IMR-90 (cell line): Measurements from ENCODE around the gene SLC25A21. TPM values are rescaled to one million over a fixed set of nuclear protein-coding genes. Genes with fewer than 3 reads are reported as not detected.

Source experiments
- ATAC-seq: fragments of 200-7000 bp; cut with Tn5 transposase; 2 replicates; pipeline ENCODE4 v1.9.1; 2020; ENCODE audit warnings: low read depth, mild to moderate bottlenecking, moderate library complexity
- BruUV-seq: library from RNA; stranded (reverse); fragments of 400-500 nt; replicated peaks from 2 replicates; lab custom pipeline; 2021; lab: Mats Ljungman, UMichigan
- CTCF ChIA-PET: fragments of 300-600 bp; formaldehyde crosslinking; extraction: SDS; loops from one replicate; lab custom pipeline; 2021; ENCODE audit warnings: antibody characterized with exemption; lab: Yijun Ruan, JAX
- POLR2A ChIA-PET: fragments of 300-600 bp; sonication (Branson Sonifier 250); formaldehyde crosslinking; loops from one replicate; lab custom pipeline; 2022; ENCODE audit warnings: antibody characterized with exemption; ENCODE audit not compliant: unreplicated experiment; lab: Charles Lee
- DNase-seq: peaks from one replicate; pipeline ENCODE4 v3.0.0; 2013
- H2AFZ ChIP-seq: replicated peaks from 2 replicates; pipeline ENCODE3; 2013; ENCODE audit warnings: low read length, mild to moderate bottlenecking; ENCODE audit not compliant: poor library complexity
- H2AK5ac ChIP-seq: 2 replicates; pipeline ENCODE4 v1.6.1; 2013; ENCODE audit warnings: low read depth, low read length, inconsistent platforms
- H2AK9ac ChIP-seq: replicated peaks from 2 replicates; pipeline ENCODE3; 2013; ENCODE audit warnings: mild to moderate bottlenecking, low read depth, low read length, moderate library complexity; ENCODE audit not compliant: poor library complexity
- H2BK120ac ChIP-seq: 2 replicates; pipeline ENCODE4 v1.6.1; 2013; ENCODE audit warnings: low read depth, low read length, inconsistent platforms
- H2BK15ac ChIP-seq: 3 replicates; pipeline ENCODE4 v1.6.1; 2013; ENCODE audit warnings: low read depth, low read length, inconsistent platforms
- H2BK20ac ChIP-seq: 2 replicates; pipeline ENCODE4 v1.6.1; 2013; ENCODE audit warnings: low read depth, mild to moderate bottlenecking, inconsistent platforms, low read length, moderate library complexity
- H2BK5ac ChIP-seq: 2 replicates; pipeline ENCODE4 v1.6.1; 2013; ENCODE audit warnings: mild to moderate bottlenecking, low read depth, low read length, inconsistent platforms; ENCODE audit not compliant: poor library complexity, severe bottlenecking
- H3K14ac ChIP-seq: replicated peaks from 2 replicates; pipeline ENCODE4 v1.6.1; 2013; ENCODE audit warnings: low read depth, low read length, inconsistent platforms
- H3K18ac ChIP-seq: 2 replicates; pipeline ENCODE4 v1.6.1; 2013; ENCODE audit warnings: low read depth, low read length, control low read depth
- H3K23ac ChIP-seq: 2 replicates; pipeline ENCODE4 v1.6.1; 2013; ENCODE audit warnings: low read depth, low read length, inconsistent platforms
- H3K27ac ChIP-seq: 2 replicates; pipeline ENCODE4 v1.5.1; 2013; ENCODE audit warnings: mild to moderate bottlenecking, control low read depth, low read length; ENCODE audit not compliant: insufficient read depth
- H3K27me3 ChIP-seq: 2 replicates; pipeline ENCODE4 v1.6.1; 2013; ENCODE audit warnings: low read length; ENCODE audit not compliant: control insufficient read depth, insufficient read depth
- H3K36me3 ChIP-seq: 2 replicates; pipeline ENCODE4 v1.6.1; 2013; ENCODE audit warnings: low read length, mixed read lengths; ENCODE audit not compliant: control insufficient read depth, insufficient read depth
- H3K4ac ChIP-seq: 2 replicates; pipeline ENCODE4 v1.6.1; 2013; ENCODE audit warnings: low read depth, low read length, inconsistent platforms
- H3K4me1 ChIP-seq: 2 replicates; pipeline ENCODE4 v1.6.1; 2013; ENCODE audit warnings: low read length, mixed read lengths; ENCODE audit not compliant: control insufficient read depth, insufficient read depth
- H3K4me2 ChIP-seq: 2 replicates; pipeline ENCODE4 v1.6.1; 2013; ENCODE audit warnings: low read depth, mild to moderate bottlenecking, control low read depth, low read length, moderate library complexity
- H3K4me3 ChIP-seq: 2 replicates; pipeline ENCODE4 v1.5.1; 2013; ENCODE audit warnings: low read depth, mild to moderate bottlenecking, control low read depth, low read length, moderate library complexity; ENCODE audit not compliant: insufficient read depth
- H3K56ac ChIP-seq: 2 replicates; pipeline ENCODE4 v1.6.1; 2013; ENCODE audit warnings: low read length, inconsistent platforms; ENCODE audit not compliant: insufficient read depth; ENCODE audit errors: extremely low read depth
- H3K79me1 ChIP-seq, 2 experiments: 2 replicates each; pipeline ENCODE4 v1.6.1; 2013; ENCODE audit warnings: low read length in 2 of 2, inconsistent platforms in 1 of 2, low read depth in 1 of 2
- H3K9ac ChIP-seq: 2 replicates; pipeline ENCODE4 v1.6.1; 2013; ENCODE audit warnings: low read depth, low read length, control low read depth
- H3K9me1 ChIP-seq: 2 replicates; pipeline ENCODE4 v1.6.1; 2013; ENCODE audit warnings: low read length, inconsistent platforms; ENCODE audit not compliant: insufficient read depth
- H3K9me3 ChIP-seq: 2 replicates; pipeline ENCODE4 v1.6.1; 2013; ENCODE audit warnings: low read length; ENCODE audit not compliant: control insufficient read depth, insufficient read depth
- H4K20me1 ChIP-seq: 2 replicates; pipeline ENCODE4 v1.6.1; 2013; ENCODE audit warnings: low read length, inconsistent platforms; ENCODE audit not compliant: insufficient read depth
- H4K5ac ChIP-seq: 2 replicates; pipeline ENCODE4 v1.6.1; 2013; ENCODE audit warnings: mild to moderate bottlenecking, low read depth, low read length, control low read depth
- H4K8ac ChIP-seq, 2 experiments: 2 replicates each; pipeline ENCODE4 v1.6.1; 2013; ENCODE audit warnings: low read depth in 2 of 2, low read length in 2 of 2, control low read depth in 1 of 2, inconsistent platforms in 1 of 2
- H4K91ac ChIP-seq: 2 replicates; pipeline ENCODE4 v1.6.1; 2013; ENCODE audit warnings: low read depth, low read length, inconsistent platforms; ENCODE audit not compliant: insufficient read depth
- ELK1 ChIP-seq: fragments of 150-350 bp; IDR thresholded peaks from 2 replicates; pipeline ENCODE4 v1.6.1; 2016; ENCODE audit warnings: low read depth, mild to moderate bottlenecking, low read length, moderate library complexity, borderline replicate concordance
- FOS ChIP-seq: fragments of 150-350 bp; IDR thresholded peaks from 2 replicates; pipeline ENCODE4 v1.6.1; 2016; ENCODE audit warnings: low read depth, low read length
- MAFK ChIP-seq: IDR thresholded peaks from 2 replicates; pipeline ENCODE4 v1.6.1; 2012; ENCODE audit warnings: low read depth, low read length, improper control_type of control experiment
- MAZ ChIP-seq: IDR thresholded peaks from 2 replicates; pipeline ENCODE4 v1.6.1; 2012; ENCODE audit warnings: low read depth, mild to moderate bottlenecking, low read length, improper control_type of control experiment, moderate library complexity, borderline replicate concordance
- MXI1 ChIP-seq: IDR thresholded peaks from 2 replicates; pipeline ENCODE4 v1.6.1; 2012; ENCODE audit warnings: low read depth, mild to moderate bottlenecking, low read length, moderate library complexity, borderline replicate concordance
- POLR2A ChIP-seq: IDR thresholded peaks from 2 replicates; pipeline ENCODE4 v1.6.1; 2012; ENCODE audit warnings: mild to moderate bottlenecking, low read depth, low read length
- SMC3 ChIP-seq: fragments of 150-350 bp; IDR thresholded peaks from 2 replicates; pipeline ENCODE4 v1.6.1; 2016; ENCODE audit warnings: low read depth, mild to moderate bottlenecking, antibody characterized with exemption, low read length, moderate library complexity
- WGBS, 2 experiments: methylation state at CpG; one replicate each; pipeline versions ENCODE4 v1.1.5 to v1.1.7; 2013; ENCODE audit warnings: missing lambda C conversion rate in 2 of 2; ENCODE audit not compliant: insufficient read length in 1 of 2; ENCODE audit errors: extremely low coverage in 2 of 2; 5-methylcytosine and 5-hydroxymethylcytosine counted together
- dilution Hi-C: fragments of 300-500 bp; cut with HindIII; formaldehyde crosslinking; loops from one replicate; pipeline ENCODE4 v1.14.3; 2018; ENCODE audit warnings: low sequenced_read_pairs; ENCODE audit not compliant: unreplicated experiment
- in situ Hi-C: fragments of 300-500 bp; cut with MboI; formaldehyde crosslinking; loops from 3 replicates; pipeline ENCODE4 v1.14.3; 2019; ENCODE audit warnings: low sequenced_read_pairs, inconsistent platforms, mixed read lengths
- intact Hi-C: fragments of 100-400 bp; cut with micrococcal nuclease; formaldehyde crosslinking; loops from 2 replicates; pipeline ENCODE4 v1.10.0; 2022
- polyA plus RNA-seq, 3 experiments: library from polyadenylated mRNA; depleted of rRNA; stranded (reverse); fragments of >200 nt; gene quantifications; 2 replicates each; pipeline ENCODE4 v1.2.3, GENCODE V29; 2012; ENCODE audit warnings: low replicate concordance in 1 of 3
- total RNA-seq: library from RNA; depleted of rRNA; stranded (reverse); fragments of >200 nt; gene quantifications from 2 replicates; pipeline ENCODE4 v1.2.3, GENCODE V29; 2012
- TF ChIP-seq, protein P1 (sequence below): fragments of 150-350 bp; IDR thresholded peaks from 2 replicates; pipeline ENCODE4 v1.6.1; 2017; ENCODE audit warnings: mild to moderate bottlenecking, antibody characterized with exemption, low read length, low read depth
- TF ChIP-seq, protein P2 (sequence below): conservative IDR thresholded peaks from 2 replicates; pipeline ENCODE4 v1.5.1; 2012; ENCODE audit warnings: mild to moderate bottlenecking, low read depth, low read length, improper control_type of control experiment

Gene SLC25A21
- total and polyA plus RNA-seq, 2 of the 4 experiments (the other 2 are of a cell fraction) = 0.62 to 0.90 TPM

DNA sequence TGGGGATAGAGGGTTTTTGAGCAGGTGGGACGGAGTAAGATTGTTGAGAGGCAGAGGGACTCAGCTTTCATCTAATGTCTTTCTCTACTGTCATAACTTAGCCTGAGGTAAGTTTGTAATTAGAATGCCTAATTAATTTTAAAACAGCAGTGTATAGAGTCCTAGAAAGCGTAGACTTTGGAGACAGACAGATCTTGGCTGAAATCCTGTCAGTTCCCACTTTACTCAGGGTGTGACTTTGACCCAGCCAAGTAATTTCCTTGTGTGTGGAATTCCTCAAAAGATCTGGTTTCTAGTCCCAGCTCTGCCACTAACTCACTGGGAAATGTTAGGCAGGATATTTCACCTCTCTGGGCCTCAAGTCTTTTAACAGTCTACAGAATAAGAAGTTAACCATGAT lies 74.3 kb downstream of the SLC25A21 start:
- no peak overlapping the region for H2BK120ac ChIP-seq

More for the DNA sequence above, 74.3 kb downstream of the SLC25A21 start:
- intact Hi-C loops = no loop called here
- Histone ChIP-seq H4K91ac (no peak overlapping the region), H2BK20ac (no peak overlapping the region), H3K56ac (no peak overlapping the region), H3K79me1 (no peaks in the 10 kb centered on the region), H3K4me3 (no peak overlapping the region), H3K9ac (no peak overlapping the region), H2AK9ac (no peak overlapping the region), H3K27ac (no peak overlapping the region), H2BK15ac (no peak overlapping the region), H2AK5ac (no peak overlapping the region), H2AFZ (no peak overlapping the region), H3K9me3 (no peaks in the 10 kb centered on the region), H3K36me3 (no peaks in the 10 kb centered on the region), H3K9me1 (no peaks in the 10 kb centered on the region), H3K27me3 (no peaks in the 10 kb centered on the region), H3K14ac (no peak overlapping the region), H4K5ac (no peak overlapping the region), H3K23ac (no peak overlapping the region), H3K4me2 (no peak overlapping the region), H3K18ac (no peak overlapping the region), H3K4me1 (no peaks in the 10 kb centered on the region), H3K4ac (no peak overlapping the region), H4K20me1 (no peaks in the 10 kb centered on the region), H2BK5ac (no peak overlapping the region), H4K8ac (no peak overlapping the region)
- no TSS peak for BruUV-seq
- dilution Hi-C loops = no loop called here
- WGBS, 2 experiments = no CpG with 5 or more reads among the region's 2 CpGs
- ChIA-PET CTCF (interaction anchor here (0.6 kb wide), 2 partner anchors 46 to 103 kb away, joined by 3 to 4 read pairs; no protein-coding TSS in a partner anchor), POLR2A (no interaction called here)
- no peak for ATAC-seq
- in situ Hi-C loops = no loop called here
- TF ChIP-seq MAFK (no peak), POLR2A (no peak), FOS (no peak), ELK1 (no peak), SMC3 (no peak), MAZ (no peak), MXI1 (no peak)
- TF ChIP-seq, protein P1, sequence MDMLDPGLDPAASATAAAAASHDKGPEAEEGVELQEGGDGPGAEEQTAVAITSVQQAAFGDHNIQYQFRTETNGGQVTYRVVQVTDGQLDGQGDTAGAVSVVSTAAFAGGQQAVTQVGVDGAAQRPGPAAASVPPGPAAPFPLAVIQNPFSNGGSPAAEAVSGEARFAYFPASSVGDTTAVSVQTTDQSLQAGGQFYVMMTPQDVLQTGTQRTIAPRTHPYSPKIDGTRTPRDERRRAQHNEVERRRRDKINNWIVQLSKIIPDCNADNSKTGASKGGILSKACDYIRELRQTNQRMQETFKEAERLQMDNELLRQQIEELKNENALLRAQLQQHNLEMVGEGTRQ = no peak
- TF ChIP-seq, protein P2, sequence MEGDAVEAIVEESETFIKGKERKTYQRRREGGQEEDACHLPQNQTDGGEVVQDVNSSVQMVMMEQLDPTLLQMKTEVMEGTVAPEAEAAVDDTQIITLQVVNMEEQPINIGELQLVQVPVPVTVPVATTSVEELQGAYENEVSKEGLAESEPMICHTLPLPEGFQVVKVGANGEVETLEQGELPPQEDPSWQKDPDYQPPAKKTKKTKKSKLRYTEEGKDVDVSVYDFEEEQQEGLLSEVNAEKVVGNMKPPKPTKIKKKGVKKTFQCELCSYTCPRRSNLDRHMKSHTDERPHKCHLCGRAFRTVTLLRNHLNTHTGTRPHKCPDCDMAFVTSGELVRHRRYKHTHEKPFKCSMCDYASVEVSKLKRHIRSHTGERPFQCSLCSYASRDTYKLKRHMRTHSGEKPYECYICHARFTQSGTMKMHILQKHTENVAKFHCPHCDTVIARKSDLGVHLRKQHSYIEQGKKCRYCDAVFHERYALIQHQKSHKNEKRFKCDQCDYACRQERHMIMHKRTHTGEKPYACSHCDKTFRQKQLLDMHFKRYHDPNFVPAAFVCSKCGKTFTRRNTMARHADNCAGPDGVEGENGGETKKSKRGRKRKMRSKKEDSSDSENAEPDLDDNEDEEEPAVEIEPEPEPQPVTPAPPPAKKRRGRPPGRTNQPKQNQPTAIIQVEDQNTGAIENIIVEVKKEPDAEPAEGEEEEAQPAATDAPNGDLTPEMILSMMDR = no peak
- DNase-seq = no peak
